ENCODE data around the gene SIM2.

The SIM2 gene

DNA sequence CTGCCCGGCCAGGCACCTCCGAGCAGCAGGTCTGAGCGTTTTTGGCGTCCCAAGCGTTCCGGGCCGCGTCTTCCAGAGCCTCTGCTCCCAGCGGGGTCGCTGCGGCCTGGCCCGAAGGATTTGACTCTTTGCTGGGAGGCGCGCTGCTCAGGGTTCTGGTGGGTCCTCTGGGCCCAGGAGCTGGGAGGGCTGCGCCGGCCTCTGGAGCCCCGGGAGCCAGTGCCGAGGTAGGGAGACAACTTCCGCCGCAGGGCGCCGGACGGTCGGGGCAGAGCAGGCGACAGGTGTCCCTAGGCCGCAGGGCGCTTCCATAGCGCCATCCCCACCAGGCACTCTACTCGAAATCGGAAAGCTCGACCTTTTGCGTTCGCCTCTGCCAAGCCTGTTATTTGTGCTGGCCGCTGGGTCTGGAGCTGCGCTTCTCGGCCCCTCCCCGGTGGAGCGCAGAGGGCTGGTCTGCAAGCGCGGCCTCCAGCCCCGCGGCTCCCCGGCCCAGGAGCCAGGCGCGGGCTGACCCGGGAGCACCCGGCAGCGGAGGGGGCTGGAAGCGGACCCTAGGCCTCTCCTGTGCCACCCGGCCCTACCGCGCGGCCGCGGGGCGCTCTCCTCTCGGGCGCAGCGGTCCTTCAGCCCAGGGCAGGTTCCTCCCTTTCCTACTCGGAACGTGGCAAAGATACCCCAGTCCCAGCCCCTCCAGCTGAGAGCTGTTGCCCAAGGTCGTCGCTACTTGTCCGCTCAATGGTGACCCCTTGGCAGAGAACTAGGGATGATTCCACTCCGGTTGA lies 2.2 kb downstream of the SIM2 start:
- peak; percentile 33 for DNase-seq

DNA sequence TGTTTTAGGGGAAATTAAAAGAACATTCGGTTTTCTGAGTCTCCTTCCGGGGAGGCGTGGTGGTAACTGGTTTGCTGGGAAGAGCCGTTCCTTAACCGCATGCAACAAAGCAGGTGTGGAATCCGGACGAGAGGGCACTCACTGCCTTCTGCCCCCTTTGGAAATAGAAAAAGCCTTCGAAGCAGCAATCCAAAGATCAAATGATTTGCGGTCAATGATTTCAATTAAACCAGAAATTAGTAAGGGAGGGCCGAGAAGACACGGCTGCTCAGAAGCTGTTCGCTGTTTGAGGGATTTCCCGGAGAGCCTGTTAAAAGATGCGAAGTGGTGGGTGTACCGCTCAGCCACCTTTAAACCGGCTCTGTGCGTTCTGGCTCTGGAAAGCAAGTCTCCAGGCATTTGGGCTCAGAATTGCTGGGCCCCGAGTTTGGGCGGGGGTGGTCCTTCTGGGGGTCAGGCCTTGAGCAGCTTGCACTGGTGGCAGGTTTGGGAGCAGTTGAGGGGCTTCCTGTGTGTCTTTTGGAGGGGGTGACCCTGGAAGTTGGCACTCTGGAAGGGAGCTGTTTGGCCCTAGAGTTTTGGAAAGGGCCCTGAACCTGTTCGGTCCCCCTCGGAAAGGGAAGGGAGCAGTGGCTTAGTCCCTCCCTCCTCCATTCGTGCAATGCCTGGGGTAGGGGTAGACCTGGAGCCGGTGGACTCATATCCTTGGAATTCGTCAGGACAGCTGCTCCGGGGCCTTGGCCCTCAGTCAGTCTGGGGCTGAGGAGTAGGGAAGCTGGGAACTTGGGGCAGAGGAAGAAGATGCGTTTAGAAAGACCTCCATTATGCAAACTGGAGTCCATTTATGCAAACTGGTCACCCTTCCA lies 3.1 kb downstream of the SIM2 start:
- DNase-seq, result no peak

DNA sequence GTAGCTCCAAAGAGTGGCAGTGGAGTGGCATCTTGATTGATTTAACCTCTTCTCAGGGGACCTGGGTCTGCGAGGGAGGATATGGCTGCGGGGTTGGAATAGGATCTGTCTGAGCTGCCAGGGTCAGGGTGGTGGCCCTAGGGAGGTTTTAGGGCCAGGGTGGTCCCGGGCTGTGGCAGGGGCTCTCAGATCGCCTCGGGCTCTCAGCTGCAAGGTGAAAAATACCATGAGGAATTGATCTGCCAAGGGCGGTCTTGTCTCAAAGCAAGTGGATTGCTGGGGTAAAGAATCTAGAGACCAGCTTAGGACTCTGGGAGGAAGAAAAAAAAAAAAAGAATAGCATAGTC lies 3.7 kb downstream of the SIM2 start:
- DNase-seq, result no peak

DNA sequence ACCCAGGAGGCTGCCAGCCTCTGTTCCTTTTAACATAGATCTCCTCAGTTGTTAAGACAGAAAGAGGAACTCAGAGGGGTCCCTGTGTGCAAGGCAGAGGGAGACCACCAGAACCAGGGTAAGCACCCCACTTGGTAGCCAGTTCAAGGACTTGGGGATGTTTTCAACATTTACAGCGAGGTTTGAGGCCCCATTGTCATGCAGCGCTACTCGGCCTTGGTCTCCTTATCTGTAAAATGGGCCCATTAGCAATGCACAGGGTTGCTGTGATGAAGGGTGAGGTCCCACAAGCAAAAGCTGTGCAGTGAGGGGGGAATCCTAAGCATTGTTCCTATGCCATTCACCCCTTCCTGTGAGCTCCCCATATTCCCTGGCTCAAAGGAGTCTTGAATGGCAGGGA lies 4.2 kb downstream of the SIM2 start:
- no peak for DNase-seq

DNA sequence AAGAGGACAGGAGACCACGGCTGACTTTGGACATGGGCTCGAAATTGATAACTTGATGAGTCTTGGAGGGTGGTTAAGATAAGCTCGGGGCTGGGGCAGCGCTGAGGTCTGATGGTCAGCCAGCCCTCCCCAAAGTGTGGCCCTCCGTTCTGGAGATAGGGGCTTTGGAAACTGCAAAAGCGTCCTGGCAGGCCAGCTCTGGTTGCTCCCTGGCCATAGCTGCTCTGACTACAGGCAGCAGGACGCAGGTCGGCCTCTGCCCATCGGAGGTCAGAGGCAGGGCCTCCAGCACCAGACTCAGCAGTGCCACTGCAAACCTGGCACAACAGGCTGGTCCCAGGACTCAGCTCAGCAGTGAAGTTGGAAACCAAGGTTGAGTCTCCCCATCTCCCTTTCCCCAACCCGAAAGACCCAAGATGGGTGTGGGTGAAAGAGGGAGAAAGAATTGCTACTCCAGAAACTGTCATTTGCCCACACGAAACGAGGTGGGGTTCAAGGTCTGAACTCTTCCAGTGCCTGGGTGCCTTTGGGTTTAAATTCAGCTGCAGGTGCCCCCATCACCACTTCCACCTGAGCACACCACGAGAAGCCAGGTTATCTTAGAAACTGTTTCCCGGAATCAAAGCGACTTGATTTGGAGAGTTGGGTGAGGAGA lies 4.8 kb downstream of the SIM2 start:
- DNase-seq, result no peak

DNA sequence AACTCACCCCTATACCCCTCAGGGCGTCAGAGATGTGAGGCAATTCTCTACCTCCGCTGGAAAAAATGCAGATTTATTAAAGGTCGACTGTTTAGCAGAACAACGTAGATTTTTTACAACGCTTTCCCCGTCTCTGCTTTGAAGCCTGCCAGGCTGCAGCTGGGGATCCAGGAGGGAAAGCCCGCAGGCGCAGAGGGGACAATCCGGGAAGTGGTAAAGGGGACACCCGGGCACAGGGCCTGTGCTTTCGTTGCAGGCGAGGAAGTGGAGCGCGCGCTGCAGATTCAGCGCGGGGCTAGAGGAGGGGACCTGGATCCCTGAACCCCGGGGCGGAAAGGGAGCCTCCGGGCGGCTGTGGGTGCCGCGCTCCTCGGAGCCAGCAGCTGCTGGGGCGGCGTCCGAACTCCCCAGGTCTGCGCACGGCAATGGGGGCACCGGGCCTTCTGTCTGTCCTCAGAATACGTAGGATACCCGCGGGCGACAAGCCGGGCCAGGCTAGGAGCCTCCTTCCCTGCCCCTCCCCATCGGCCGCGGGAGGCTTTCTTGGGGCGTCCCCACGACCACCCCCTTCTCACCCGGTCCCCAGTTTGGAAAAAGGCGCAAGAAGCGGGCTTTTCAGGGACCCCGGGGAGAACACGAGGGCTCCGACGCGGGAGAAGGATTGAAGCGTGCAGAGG lies 5.5 kb downstream of the SIM2 start:
- no peak for DNase-seq

DNA sequence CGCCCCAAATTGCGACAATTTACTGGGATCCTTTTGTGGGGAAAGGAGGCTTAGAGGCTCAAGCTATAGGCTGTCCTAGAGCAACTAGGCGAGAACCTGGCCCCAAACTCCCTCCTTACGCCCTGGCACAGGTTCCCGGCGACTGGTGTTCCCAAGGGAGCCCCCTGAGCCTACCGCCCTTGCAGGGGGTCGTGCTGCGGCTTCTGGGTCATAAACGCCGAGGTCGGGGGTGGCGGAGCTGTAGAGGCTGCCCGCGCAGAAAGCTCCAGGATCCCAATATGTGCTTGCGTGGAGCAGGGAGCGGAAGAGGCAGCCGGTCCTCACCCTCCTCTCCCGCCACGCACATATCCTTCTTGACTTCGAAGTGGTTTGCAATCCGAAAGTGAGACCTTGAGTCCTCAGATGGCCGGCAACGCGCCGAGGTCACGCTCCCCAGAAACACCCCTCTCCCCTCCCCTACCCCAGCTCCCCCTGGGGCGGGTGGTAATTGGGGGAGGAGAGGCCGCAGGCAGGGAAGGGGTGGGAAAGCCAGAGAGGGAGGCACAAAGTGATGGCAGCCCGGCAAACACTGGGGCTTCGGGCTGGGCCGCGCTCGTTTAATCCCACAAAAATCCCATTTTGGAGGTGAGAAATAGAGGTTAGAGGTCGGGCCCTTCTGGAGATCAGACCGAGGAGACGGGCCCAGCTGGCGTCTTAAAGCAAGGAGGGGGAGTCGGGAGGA lies 6.2 kb downstream of the SIM2 start:
- DNase-seq, result no peak

DNA sequence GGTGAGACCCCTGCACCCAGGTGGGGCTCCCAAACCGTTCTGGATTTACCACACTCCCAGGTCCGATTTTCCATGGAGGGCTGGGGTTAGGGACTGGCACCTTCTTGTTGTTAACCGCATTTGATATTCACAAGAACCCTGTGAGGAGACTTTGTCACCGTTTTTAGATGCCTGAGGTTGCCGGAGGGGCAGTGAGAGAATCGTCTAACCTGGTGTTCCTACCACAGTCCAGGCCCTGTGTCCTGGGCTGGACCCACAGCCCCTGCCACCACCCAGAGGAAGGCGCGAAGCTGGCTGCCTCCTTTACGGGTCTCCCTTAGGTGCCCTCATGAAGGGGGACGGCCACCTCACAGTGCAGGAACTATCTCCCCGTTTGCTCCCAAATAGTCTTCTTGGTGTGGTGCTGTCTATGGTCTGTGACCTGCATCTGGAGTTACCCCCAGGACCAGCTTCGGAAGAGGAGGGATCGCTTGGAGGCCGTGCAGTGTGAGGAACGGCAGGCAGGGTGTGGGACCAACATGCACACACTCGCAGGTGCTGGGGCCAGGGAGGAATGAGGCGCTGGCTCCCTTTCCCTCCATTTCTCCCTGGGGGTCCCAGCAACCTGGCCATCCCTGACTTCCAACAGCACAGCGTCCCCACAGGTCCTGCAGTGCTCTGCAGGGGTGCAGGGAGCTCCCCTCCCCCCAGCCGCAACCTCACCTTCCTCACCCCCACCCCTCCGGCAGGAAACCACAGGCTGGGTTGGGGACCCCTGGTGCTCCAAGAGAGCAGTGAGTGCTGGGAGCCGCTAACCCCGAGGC lies 7.0 kb downstream of the SIM2 start:
- DNase-seq, result no peak

DNA sequence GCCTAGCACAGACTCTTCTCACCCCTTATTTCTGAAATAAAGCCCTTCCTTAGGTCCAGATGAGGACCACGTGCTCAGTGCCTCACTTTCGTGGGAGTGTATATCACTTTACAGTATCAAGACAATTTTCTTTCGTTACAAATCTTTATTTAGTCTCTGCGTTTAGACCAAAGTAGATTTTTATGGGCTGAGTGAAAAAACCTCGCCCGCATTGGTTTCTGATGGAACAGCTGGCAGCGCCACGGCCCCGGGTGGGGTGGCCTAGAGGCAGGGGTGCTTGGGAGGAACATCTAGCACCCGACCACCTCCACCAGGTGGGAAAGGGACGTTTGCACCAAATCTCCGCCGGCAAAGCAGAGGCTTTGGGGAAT lies 7.6 kb downstream of the SIM2 start:
- DNase-seq, result no peak

DNA sequence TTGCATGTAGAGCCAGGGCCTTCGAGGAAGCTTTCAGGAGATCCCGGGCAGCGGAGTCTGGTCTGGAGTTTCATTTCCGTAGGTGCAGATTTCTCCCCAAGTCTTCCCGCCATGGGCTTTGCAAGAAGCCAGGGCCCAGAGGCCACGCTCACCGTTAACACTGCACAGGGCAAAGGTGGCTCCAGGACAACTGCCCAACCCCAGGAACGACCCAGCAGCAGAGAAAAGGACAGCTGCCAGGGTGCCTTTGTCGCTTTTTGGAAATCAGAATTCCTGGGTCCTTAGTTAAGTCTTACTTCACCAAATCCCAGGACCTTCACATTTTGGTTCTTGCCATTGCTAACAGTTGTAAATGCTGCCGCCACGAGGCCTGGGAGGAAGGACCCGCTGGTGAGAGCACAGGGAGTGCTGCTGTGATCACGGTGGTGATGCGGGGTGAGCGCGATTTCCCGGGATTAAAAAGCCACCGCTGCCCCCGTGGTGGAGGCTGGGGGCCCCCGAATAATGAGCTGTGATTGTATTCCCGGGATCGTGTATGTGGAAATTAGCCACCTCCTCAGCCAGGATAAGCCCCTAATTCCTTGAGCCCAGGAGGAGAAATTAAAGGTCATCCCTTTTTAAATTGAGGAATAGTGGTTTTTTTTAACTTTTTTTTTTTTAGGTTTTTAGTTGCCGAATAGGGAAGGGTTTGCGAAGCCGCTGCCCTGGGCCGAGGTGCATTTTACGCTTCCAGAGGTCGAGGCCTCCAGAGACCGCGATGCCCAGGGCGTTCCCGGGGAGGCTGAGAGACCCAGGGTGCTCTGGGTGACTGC lies 8.2 kb downstream of the SIM2 start:
- DNase-seq, result no peak

DNA sequence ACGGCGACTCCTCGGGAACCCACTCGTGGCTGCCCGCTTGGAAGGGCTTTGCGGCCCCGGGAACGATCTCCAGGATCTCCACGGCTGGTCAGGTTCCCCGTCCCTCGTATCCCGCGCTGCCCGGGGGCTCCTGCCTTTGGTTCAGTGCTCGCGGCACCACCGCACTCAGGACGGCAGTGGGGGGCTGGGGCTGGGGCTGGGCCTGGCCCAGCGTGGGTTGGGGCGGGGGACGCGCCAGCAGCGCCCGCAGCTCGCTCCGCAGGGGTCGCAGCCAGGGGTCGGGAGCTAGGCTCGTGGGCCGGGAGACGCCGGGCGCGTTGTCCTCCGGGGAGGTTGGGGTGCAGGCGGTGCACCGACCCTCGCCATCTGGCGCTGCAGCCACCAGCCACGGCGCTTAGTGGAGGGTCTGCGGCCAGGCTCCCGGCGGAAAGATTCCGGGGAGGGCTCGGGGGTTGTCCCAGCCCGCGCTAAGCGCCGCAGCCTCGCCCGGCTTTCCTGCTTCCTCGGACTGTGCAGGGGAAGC lies 8.9 kb downstream of the SIM2 start:
- no peak for DNase-seq

DNA sequence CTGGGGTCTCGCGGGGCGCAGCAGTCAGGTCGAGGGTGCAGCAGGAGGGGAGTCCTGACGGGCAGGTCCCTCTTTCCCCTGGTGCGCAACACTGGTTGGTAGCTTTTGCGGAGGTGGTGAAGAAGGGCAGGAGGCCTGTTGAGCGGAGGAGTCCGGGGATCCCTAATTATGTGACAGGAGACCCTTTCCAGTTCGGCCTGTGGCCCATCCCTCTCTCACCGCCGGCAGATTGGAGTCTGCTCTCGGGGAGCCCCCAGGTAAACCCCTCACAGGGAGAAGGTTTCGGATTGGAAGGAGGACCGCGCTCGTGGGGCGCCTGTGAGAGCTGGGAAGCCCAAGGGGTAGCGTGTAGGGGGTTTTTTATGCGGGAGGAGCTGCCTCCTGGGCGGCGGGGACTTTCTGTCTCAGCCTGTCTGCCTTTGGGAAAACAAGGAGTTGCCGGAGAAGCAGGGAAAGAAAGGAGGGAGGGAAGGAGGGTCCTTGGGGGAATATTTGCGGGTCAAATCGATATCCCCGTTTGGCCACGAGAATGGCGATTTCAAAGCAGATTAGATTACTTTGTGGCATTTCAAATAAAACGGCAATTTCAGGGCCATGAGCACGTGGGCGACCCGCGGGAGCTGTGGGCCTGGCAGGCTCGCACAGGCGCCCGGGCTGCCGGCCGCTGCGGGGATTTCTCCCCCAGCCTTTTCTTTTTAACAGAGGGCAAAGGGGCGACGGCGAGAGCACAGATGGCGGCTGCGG lies 9.5 kb downstream of the SIM2 start:
- no peak for DNase-seq

DNA sequence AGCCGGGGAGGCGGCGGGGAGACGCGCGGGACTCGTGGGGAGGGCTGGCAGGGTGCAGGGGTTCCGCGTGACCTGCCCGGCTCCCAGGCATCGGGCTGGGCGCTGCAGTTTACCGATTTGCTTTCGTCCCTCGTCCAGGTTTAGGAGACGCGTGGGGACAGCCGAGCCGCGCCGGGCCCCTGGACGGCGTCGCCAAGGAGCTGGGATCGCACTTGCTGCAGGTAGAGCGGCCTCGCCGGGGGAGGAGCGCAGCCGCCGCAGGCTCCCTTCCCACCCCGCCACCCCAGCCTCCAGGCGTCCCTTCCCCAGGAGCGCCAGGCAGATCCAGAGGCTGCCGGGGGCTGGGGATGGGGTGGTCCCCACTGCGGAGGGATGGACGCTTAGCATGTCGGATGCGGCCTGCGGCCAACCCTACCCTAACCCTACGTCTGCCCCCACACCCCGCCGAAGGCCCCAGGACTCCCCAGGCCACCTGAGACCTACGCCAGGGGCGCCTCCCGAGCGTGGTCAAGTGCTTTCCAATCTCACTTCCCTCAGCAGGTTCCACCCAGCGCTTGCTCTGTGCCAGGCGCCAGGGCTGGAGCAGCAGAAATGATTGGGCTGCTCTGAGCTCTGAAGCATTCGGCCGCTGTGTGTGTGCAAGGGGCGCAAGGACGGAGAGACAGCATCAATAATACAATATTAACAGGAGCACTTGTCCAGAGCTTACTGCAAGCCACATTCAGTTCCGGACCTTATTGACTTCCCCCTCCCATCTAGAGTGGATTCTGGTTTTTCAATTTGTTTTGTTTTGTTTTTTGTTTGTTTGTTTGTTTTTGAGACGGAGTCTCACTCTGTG lies 10.3 kb downstream of the SIM2 start:
- no peak for DNase-seq

DNA sequence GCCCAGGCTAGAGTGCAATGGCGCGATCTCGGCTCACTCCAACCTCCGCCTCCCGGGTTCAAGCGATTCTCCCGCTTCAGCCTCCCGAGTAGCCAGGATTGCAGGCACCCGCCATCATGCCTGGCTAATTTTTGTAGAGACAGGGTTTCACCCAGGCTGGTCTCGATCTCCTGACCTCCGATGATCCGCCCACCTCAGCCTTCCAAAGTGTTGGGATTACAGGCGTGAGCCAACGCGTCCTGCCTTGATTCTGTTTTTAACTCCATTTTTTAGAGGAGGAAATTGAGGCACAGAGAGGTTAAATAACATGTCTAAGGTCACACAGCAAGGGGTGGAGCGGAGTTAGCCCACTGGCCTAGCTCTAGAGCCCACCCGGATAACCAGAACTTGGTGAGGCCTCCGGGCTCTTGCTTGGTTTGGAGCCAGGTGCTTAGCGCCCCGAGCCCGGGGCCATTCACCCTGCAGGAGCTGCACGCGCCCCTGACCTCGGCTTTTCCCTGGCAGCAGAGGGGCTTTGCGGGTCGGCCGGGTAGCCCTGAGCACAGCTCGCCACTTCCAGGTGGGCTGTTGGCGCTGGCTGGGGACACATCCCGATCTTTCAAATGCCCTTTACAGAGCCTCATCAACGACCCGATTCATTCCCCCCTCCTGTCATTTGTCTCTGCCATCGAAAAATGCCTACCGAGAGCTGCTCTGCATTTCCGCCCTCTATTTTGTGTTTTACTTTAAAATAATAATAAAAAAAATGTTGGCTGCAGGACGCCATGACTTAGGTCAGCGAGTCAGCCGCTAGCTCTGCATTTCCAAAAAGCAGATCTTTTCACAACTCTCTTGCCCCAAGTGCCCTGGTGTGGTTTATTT lies 11.2 kb downstream of the SIM2 start:
- DNase-seq, result no peak

DNA sequence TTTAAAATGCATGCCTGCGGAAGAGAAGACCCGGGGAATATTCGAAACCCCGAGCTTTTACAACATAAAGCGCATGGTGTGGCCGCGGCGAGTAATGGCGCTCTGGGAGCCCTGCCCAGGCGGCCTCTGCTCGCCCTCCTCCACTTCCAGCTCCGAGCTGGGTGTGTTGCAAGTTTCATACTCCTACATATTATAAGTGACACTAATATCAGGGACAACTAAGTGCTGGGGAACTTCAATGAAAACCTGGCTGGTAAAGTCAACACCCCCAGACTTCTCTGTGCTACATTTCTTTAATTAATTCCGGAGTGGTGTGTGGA lies 11.8 kb downstream of the SIM2 start:
- no peak for DNase-seq

DNA sequence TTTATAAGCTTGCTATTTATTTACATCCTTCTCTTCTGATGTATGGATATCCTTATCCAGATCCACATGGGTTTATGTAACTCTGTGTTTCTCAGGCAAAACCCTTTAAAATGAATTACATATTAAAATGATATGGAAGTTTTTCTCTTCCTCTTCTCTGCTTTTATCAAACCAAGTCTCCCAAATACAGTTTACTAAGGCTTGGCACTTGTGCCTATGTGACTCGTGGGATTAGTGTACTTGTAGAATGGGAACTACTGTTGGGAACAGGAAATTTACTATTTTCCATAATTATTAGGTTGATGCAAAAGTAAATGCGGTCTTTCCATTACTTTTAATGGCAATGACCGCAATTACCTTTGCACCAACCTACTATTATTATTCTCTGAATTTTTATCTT lies 14.8 kb downstream of the SIM2 start:
- DNase-seq, result no peak

DNA sequence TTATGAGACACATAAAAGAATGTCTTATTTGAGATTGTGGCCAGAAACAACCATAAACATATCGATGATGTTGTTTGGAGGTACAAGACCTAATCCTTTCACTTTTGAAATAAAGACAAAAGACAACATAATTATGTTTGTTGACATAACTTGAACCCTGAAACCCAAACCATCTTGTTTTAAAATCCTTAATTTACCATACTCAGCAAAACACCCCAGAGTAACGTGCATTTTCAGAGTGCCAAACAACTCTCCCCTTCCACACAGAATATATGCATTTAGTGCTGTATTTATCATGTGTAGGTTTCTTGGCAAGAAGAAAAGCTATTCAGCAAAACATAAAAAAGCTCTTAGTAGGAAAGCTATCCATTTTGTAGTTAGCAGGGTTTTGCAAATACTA lies 17.5 kb downstream of the SIM2 start:
- no peak for DNase-seq

DNA sequence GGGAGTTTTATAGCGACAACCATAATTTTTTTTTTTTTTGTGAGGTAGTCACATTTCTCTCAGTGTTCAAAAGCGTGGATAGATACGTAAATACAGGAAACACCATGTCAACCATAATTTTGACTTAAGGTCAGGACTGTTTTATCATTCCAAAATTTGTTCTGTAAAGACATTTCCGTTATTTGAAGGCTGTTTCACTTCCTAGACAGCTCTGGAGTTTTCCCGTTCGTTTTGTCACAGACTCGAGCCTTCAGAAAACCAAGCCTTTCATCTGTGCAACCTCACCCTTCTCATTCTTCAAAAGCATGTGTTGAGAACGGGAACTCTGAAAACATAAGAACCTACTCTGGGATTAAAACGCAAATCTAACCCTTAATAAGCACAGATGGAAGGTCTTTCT lies 17.9 kb downstream of the SIM2 start:
- no peak for DNase-seq
